Left lung (tissue), 10 donors: ENCODE measurements around the gene CEP78. TPM values are rescaled to one million over a fixed set of nuclear protein-coding genes. Genes with fewer than 3 reads are reported as not detected.
"Not testable (repeated sequence)": the region's sequence is repeated elsewhere in the genome, so short reads cannot be mapped to it uniquely, and the experiment has no call there.

Experiments used
- ATAC-seq: fragments of 200-7000 bp; cut with Tn5 transposase; one replicate; pipeline ENCODE4 v1.9.1; 2020; ENCODE audit warnings: moderate library complexity
- DNase-seq, 4 donors: peaks; one replicate each; pipeline ENCODE4 v3.0.0-alpha.2; 2013 to 2020
- H3K27ac ChIP-seq, 2 donors: fragments of 200-600 bp; sonication (generic) in 1 of 2; one replicate each; pipeline versions ENCODE4 v1.5.0 to v1.8.0; 2020 to 2021
- H3K27me3 ChIP-seq, 2 donors: fragments of 200-600 bp; sonication (generic) in 1 of 2; one replicate each; pipeline versions ENCODE4 v1.5.0 to v1.8.0; 2020 to 2021
- H3K36me3 ChIP-seq, 2 donors: fragments of 200-600 bp; sonication (generic) in 1 of 2; one replicate each; pipeline versions ENCODE4 v1.5.0 to v1.8.0; 2020 to 2021
- H3K4me1 ChIP-seq, 2 donors: fragments of 200-600 bp; one replicate each; pipeline ENCODE4 v1.8.0; 2021
- H3K4me3 ChIP-seq, 2 donors: fragments of 200-600 bp; sonication (generic) in 1 of 2; one replicate each; pipeline versions ENCODE4 v1.5.0 to v1.8.0; 2020 to 2021; ENCODE audit warnings: mild to moderate bottlenecking in 1 of 2
- H3K9me3 ChIP-seq, 2 donors: fragments of 200-600 bp; sonication (generic) in 1 of 2; one replicate each; pipeline versions ENCODE4 v1.5.0 to v1.8.0; 2020 to 2021
- CTCF ChIP-seq, 2 donors: fragments of 200-600 bp; sonication (generic) in 1 of 2; IDR thresholded peaks; one replicate each; pipeline versions ENCODE4 v1.5.0 to v1.8.0; 2021; ENCODE audit warnings: antibody characterized with exemption in 2 of 2
- intact Hi-C, 2 donors: fragments of 100-400 bp; cut with DNase I; formaldehyde crosslinking; loops; one replicate each; pipeline versions ENCODE4 v1.11.2 to v1.14.2; 2022
- polyA plus RNA-seq, 6 donors: library from polyadenylated mRNA; unstranded; fragments of 120-200 nt; gene quantifications; one replicate each; pipeline ENCODE4 v1.2.1, GENCODE V29; 2013; ENCODE audit not compliant: insufficient read length in 6 of 6
- total RNA-seq, 2 donors: library from RNA; stranded (reverse); fragmentation: NEBNext Ultra II Directional; extraction: Animal tissue kit (Norgen Biotek cat#: 25700); gene quantifications; one replicate each; pipeline ENCODE4 v1.2.1, GENCODE V29; 2021
- donor health status: DM: no; HTN: yes; CAD: no.
- donor health status: DM: no; HTN: no; CAD: no.

The CEP78 gene
- total and polyA plus RNA-seq, 8 donors = 14.0 to 43.9 (median 40.1) TPM

GRCh38 chr9:78215706-78216105, 20.2 kb upstream of the CEP78 start:
- no peak for TF ChIP-seq CTCF (IDR thresholded peaks at IDR 0.05)
- intact Hi-C loops = no loop called here
- Histone ChIP-seq H3K9me3 (no peaks in the 10 kb centered on the region), H3K36me3 (no peaks in the 10 kb centered on the region), H3K4me1 (peaks cover 0 to 6% of the 10 kb centered on the region in 2 donors), H3K27ac (no peak overlapping the region), H3K4me3 (no peak overlapping the region), H3K27me3 (no peaks in the 10 kb centered on the region)
- ATAC-seq (no peak), DNase-seq (no peak)

- Histone ChIP-seq H3K27ac (no peak overlapping the region), H3K36me3 (no peaks in the 10 kb centered on the region), H3K4me1 (peaks cover 0 to under 1% of the 10 kb centered on the region in 2 donors), H3K9me3 (no peaks in the 10 kb centered on the region), H3K4me3 (no peak overlapping the region), H3K27me3 (no peaks in the 10 kb centered on the region)
- ATAC-seq (peak; percentile 34), DNase-seq (no peak)
- intact Hi-C loops = no loop called here
- no peak for TF ChIP-seq CTCF (IDR thresholded peaks at IDR 0.05)
These were observed 17.0 kb upstream of the CEP78 start for GRCh38 chr9:78218890-78219289.

GRCh38 chr9:78221425-78221824, 14.4 kb upstream of the CEP78 start:
- Histone ChIP-seq H3K27me3 (no peaks in the 10 kb centered on the region), H3K36me3 (no peaks in the 10 kb centered on the region), H3K27ac (no peak overlapping the region), H3K4me3 (no peak overlapping the region), H3K9me3 (no peaks in the 10 kb centered on the region), H3K4me1 (no peaks in the 10 kb centered on the region)
- no peak for TF ChIP-seq CTCF (IDR thresholded peaks at IDR 0.05)
- no peak for ATAC-seq
- intact Hi-C loops = no loop called here
- DNase-seq = no peak

GRCh38 chr9:78221841-78222240, 14.0 kb upstream of the CEP78 start:
- H3K27ac ChIP-seq, H3K27me3 ChIP-seq, intact Hi-C loops, H3K9me3 ChIP-seq, H3K4me3 ChIP-seq, H3K4me1 ChIP-seq, ATAC-seq, DNase-seq, H3K36me3 ChIP-seq: not testable (repeated sequence)

DNA sequence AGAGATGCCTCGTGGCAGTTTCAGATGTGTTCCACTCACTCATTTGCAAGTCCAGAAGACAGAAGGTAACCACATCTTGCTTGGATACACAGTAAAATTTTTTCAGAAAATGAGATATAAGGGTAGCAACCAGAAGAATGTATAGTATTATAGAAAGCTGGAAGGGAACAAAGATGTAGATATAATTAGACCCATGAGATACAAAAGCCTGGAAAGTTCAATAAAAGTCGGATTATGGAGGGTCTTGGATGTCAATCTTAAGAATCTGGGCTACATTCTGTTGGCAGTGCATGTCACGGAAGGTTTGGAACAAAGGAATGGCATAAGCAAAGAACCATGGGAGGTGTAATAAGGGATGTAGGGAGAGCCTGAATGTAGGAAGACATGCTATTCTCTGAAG, 5.1 kb upstream of the CEP78 start:
- Histone ChIP-seq H3K4me3 (no peak overlapping the region), H3K36me3 (no peaks in the 10 kb centered on the region), H3K27me3 (no peaks in the 10 kb centered on the region), H3K27ac (no peak overlapping the region), H3K9me3 (no peaks in the 10 kb centered on the region), H3K4me1 (peaks cover 0 to 5% of the 10 kb centered on the region in 2 donors)
- TF ChIP-seq CTCF (IDR thresholded peaks at IDR 0.05) = no peak
- no peak for ATAC-seq
- no peak for DNase-seq
- intact Hi-C loops = no loop called here

DNA sequence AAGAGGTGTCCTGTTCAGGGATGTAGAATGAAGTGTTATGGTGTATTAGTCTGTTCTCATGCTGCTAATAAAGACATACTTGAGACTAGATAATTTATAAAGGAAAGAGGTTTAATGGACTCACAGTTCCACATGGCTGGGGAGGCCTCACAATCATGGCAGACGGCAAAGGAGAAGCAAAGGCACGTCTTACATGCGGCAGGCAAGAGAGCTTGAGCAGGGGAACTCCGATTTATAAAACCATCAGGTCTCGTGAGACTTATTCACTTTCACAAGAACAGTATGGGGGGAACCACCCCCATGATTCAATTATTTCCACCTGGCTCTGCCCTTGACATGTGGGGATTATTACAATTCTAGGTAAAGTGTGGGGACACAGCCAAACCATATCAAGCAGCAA, 3.4 kb upstream of the CEP78 start:
- H3K27me3 ChIP-seq, H3K36me3 ChIP-seq, intact Hi-C loops, H3K4me3 ChIP-seq, DNase-seq, H3K27ac ChIP-seq, ATAC-seq, H3K9me3 ChIP-seq: not testable (repeated sequence)
- peaks cover 0 to 15% of the 10 kb centered on the region in 2 donors for H3K4me1 ChIP-seq
